HG03159 (cell line): ENCODE measurements around the gene SV2A.

Source experiments
- ATAC-seq: cut with Tn5 transposase; IDR thresholded peaks from one replicate; pipeline ENCODE4 v1.9.1; 2021; ENCODE audit warnings: mild to moderate bottlenecking, moderate library complexity; ENCODE audit not compliant: unreplicated experiment

SV2A gene

DNA sequence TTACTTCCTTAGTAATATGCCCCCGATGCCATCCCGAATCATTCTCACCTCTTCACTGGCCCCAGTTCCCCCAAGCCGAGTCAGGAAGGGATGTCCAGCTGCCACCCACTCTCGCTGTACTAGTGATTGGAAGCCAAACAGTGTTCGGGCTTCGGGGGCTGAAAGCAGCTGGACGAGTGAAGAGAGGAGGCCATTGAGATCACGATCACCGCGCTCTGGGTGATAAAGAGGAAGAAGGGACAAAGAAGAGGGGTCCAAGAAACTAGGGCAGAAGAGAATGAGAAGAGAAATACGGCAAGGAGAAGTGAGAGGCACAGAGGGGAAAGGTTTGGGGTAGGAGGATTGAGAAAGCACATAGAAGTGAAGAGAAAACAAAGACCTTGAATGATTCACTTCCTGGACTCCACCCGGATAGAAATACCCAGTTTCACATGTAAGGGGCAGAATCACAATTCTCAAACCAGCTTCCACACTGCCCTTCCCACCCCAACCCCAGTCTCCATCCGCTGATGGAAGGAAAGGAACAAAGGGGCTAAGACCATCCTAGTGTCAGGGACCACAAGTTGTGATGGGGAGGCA, 13.7 kb upstream of the SV2A start:
- no peak for ATAC-seq

DNA sequence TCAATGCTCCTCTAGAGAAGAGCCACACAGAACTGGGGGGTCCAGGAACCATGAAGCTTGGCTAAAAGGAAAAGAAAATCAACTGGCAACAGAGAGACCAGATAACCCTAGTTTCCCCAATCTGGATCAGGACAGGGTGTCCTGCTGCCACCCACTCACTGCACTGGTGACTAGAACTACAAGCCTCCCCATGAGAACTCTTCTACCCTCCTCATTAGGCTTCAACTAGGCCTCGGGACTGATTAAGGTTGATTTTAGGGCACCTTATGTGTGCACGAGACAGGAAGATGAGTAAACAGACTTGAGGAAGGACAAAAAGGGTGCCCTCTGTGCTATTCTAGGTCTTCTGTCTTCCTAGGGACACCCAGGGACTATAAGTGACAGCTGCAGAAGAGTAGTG, 12.2 kb upstream of the SV2A start:
- no peak for ATAC-seq

DNA sequence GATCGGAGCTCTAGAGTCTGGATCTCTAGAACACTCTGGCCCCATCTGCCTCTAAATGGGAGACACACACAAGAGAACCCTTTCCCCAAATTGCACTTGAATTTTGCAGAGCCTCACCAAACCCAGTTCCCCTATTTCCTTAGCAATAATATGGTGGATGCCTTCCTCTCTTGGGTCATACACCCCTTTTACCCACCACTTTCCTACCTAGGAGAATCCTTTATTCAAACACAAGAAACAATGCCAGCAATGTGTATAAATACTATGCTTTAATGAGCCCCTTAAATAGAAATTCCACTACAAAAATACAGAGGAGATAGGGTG, 10.7 kb upstream of the SV2A start:
- no peak for ATAC-seq

DNA sequence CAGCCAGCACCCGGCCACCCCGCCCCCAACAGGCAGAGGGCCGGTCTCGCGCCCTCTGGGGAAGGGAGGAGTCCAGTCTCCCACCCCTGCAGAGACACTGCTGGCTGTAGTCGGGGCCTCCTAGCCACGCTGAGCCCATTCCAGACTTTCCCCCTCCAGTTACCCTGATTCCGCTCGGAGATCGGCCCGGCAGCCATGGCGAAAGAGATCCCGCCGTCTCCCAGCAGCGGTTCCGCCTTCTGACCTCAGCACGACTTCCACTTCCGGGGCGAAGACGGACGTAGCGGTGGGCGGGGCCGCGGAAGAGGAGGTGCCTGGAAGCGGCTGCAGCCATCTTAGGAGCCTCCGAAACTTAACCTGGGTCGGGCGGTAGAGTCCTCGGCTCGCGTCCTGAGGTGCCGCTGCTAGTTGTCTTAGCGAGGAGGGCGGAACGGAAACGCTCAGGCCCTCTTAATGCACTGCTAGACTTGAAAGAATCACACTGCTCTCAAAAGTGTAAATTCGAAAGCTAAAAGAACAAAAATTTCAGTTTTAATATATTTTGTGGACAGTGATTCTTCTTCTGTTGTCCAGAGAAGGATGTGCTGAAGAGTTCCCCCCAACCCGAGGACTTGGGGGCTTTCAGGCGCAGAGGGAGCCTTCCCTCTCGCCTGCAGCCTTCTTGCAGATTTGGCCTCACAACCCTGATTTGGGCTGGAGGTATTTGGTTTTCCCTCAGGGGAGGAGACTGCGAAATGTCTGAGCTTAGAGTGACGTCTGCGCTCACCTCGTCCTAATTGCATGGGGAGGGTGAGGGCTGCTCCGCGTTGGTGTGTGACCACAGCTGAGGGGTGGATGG, 10.1 kb upstream of the SV2A start, which contains the start of gene SF3B4:
Gene SF3B4, minus strand, starts transcription at position 241 of the 838 bp plus-strand sequence. Its CDS starts 44 bp downstream, at position 197.
- ATAC-seq = peak; percentile 90

DNA sequence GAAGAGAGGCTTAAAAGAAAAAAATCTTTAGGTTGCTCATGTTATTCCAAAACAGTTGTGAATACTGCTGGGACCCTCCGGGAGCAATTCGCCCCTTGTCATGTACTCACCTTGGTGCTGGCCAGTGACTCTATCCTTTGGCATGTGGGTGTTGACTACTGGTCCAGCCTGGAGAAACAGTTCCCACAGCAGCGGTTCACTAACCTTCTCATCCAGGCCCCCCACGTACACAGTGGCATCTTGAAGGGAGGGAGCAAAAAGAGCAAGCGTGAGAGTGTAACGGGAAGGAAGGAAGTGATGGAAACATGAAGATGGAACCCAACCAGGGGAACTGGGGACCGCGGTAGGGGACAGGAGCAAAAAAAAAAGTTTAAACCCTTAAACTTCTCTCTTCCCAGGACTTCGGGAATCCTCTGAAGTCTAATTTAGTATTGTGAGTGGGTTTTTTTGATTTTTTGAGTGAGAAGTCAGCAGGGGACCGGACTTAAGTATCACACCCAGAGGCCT, 9.5 kb upstream of the SV2A start:
- ATAC-seq = no peak

DNA sequence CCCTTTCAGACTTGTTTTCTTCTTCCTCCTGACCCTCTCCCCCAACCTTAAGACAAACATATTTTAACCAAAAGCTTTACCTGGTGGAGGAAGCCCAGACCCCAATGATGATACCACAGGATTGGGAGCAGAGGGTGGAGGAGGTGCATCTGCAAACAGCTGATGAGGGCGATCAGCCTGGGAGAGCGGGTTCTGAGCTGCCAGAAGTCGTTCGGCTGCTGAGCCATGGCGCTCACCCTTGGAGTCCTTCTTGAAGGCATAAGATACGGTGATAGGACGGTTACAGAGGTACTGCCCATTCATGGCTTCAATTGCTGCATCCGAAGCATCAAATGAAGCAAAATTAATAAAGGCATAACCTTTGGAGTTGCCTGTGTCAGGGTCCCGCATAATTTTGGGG, 8.7 kb upstream of the SV2A start:
- no peak for ATAC-seq

DNA sequence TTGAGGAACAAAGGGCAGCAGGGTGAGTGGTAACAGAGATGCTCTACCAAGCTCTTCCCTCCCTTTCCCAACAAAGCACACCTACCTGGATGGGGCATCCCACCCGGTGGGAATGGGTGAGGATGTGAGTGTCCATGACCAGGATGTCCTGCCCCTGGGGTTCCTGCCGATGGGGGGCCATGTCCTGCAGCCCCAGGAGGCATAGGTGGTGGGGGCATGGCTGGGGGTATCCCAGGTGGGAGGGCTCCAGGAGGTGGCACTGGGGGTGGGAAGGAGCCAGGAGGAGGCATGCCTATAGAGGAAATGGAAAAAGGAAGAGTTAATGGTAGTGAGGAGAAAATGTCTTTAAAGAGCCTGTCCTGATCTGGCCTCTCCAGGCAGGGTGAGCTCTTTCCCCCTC, 8.1 kb upstream of the SV2A start:
- ATAC-seq = no peak

DNA sequence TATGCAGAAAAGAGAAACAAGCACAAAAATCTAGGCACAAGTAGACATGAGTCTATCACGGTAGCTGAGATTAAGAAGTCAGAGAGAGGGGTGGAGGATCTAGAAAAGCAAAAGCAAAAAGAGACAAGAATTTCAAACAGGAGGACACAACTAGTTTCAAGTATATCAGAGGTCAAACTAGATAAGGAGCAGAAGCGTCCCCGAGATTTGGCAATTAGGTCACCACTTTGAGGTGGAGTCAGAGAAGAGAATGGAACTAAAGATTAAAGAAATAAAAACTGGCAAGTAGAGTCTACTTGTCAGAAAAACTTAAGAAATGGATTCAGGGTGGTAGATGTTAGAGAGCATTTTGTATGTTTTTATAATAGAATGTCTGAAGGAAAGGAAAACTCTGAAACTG, 7.7 kb upstream of the SV2A start:
- ATAC-seq = no peak

DNA sequence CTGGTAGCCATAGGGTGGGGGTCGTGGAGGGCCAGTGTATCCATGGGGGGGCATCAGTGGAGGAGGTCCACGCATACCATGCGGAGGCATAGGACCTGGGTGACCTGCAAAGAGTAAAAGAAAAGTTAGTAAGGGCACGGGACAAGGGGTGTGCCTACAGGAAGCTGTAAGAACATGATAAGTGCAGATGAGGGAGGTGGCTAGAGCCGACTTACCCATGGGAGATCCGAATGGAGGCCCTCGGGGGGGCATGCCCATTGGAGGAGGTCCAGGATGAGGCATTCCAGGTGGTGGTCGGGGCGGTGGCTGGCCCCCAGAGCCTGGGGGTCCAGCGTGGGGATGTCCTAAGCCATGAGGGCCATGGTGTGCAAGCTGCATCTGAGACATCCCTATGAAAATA, 6.0 kb upstream of the SV2A start:
- no peak for ATAC-seq

DNA sequence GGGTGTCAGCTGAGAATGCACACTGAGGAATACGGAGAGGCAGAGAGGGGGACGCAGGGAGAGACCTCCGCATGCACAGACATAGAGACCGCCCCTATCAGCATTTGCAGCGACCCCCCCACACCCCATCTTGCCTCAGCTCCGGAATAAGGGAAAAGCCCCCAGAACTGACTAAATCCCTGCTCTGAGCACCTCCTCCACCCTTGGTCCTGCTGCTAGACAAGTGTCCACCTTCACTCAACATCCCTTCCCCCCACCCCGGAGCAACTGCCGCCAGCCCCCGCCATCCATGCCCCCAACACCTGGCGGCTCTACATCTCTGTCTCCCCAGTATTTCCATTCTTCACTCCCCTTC, 769 bp downstream of the SV2A start:
- ATAC-seq = no peak

DNA sequence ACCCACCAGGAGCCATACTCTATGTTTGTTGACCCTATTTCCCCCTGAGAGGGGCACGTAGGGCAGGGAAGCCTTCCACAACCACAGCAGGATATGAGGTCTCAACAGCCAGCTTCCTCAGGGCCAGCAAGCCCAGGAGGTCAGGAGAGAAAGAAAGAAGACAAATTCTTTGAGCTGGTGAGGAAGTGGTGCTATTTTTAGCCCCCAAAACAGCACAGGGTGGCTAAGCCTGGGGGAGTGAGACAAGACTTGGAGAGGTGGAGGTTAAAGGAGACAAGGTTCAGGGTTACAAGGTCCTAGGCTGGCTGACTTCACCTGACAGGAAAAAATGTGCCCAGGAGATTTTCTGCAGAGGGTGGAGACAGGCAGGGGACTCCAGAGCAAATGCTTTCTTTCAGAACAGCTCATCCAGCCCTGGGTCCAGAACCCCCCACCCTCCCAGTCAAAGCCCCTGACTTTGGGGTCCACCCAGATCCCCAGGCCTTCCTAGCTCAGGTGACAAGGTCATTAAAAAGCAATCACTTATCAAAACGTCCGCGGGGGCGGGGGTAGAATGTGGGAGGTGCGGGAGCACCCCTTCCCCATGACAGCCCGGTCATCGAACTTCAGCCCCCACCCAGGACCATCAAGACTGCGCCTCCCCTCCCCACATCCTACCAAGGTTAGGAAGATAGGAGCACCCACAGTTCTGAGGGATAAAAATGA, 1.3 kb downstream of the SV2A start:
- no peak for ATAC-seq

DNA sequence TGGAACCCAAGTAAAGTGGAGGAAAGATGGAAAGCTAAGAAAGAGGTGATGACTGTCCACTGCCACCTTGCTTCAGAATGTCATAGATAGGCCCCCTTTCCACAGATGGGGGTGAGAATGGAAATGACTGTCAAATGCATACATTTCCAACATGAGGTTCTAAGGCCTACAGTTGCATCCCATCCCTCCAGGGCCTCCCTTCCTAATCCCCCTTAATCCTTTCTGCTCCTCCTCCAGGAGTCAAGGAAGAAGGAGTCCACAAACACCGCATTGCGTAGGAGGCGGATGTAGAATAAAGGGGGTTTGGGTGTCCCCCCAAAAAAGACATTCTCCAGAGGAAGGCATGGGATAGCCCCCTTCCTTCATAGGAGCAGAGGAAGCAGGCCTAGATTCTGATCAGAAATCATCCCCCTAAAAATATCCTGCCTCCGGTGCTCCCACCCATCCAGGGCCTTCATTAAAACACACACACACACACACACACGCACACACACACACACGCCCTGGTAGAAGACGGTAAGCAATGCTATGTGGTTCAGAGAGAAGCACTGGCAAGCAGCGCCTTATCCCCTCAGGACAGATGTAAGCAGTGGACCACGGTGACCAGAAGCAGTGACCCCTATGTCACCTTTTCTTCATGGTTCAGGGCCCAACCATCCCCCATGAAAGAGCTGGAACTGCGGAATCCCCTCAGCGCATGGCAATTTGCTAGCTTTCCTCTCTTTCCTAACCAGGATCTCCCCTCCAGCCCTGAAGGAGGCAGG, 2.0 kb downstream of the SV2A start:
- no peak for ATAC-seq

DNA sequence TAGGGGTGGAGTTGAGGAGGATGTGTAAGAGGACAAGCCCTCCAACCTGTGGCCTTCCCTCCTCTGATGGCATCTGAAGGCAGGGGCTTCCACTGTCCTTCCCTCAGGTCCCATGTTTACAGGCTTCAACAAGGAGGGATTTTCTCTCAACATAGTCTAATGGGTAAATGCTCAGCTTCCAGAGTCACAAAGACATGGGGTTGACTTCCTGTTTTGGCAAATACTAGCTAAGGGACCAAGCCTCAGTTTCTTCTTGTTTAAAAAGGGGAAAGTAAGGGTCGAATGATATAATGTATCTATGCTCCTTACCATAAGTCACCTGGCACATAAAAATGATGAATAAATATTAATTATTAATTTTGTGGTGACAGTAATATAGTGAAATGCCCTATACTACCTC, 3.1 kb downstream of the SV2A start:
- ATAC-seq = no peak

DNA sequence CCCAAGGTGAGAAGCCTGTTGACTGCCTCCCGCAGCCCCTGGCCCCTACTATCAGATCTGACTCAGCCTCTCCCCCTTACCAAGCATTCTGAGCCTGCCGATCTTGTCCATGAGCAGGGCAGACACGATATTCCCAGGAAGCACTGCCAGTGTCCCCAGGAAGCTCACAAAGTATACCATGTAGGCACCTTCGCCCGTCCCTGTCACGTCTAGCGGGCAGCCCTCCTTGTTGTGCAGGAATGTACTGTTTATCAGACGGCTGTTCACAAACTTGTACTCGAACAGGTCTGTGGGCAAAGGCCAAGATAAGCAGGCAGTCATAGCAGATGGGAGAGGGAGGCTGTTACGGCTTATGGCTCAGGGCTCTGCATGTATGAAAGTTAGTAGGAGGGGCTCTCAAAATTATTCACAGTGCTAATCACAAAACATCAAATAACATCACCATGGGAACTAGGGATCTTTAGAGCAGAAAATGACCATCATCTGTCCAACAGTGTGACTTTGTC, 11.0 kb downstream of the SV2A start:
- ATAC-seq = no peak

DNA sequence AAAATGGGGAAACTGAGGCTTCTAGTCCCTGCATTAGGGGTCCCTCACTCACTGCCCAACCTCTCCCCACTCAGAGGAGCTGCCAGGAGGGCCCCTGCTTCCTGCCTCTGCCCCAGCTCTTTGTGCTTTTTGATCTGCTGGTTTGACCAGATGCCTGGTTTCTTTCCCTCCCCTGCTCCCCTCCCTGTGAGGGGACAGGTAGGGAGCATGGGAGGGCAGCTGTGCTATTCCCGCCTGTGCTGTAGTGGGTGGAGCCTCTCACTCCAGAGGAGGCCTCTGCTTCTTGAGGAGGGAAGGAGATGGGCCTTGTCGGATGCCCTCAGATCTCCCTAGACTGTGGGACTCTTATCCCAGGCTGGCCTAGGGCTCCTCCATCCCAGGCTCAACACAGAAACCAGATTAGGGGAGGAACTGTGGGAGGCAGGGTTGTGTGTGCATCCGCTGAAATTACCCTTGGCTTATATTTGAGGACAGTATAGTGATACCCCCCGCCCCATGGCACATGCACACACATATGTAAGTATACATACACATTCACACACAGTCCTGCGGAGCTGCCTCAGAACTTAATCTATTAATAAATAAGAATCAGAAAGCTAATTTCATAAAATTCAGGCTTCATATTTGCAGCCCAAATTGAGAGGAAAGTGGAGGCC, 13.7 kb downstream of the SV2A start:
- ATAC-seq = no peak

DNA sequence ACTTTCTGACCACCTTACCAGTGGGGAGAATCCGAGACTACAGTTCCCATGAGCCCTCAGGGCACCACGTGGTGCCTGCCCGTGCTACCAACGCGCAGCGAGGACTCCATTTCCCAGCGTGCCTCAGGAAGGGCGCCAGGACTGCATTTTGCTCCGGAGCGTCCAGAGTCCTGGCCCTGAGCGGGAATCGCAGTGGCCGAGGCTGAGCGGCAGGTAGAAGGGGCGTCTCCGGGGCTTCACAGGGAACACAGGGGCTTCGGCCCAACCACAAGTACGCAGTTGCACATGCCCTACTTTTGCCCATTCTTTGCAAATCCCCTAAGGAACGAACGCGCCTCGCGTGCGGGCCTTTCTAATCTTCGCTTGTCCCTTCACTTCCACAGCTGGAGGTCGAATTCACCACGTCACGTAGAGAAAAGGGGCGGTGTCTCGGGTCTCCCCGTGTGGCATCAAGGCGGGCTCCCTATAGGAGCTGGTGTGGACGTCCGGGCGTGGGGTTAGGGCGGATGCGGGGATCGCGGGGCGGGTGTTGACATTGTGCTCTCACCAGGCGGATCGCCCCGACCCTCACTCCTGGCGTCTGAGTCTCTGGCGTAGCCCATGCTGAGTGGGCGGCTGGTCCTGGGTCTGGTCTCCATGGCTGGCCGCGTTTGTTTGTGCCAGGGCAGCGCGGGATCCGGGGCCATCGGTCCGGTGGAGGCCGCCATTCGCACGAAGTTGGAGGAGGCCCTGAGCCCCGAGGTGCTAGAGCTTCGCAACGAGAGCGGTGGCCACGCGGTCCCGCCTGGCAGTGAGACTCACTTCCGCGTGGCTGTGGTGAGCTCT, 18.0 kb downstream of the SV2A start, which contains the start of gene BOLA1:
Gene BOLA1, plus strand, starts transcription at position 109 of the 825 bp plus-strand sequence. Its CDS starts 492 bp downstream, at position 601.
- peak; percentile 93 for ATAC-seq

DNA sequence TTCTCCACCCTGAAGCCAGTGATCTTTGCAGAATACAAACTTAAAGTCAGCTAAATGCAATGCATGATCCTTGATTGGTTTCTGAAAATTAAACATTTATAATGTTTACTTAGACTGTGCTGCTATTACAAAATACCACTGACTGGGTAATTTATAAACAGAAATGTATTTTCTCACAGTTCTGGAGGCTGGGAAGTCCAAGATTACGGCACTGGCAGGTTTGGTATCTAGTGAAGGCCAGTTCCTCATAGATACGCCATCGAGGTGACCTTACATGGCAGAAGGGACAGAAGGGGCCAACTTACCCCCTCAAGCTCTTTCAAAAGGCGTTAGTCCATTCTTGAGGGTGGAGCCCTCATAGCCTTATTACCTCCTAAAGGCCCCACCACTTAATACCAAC, 21.1 kb downstream of the SV2A start:
- ATAC-seq = no peak

DNA sequence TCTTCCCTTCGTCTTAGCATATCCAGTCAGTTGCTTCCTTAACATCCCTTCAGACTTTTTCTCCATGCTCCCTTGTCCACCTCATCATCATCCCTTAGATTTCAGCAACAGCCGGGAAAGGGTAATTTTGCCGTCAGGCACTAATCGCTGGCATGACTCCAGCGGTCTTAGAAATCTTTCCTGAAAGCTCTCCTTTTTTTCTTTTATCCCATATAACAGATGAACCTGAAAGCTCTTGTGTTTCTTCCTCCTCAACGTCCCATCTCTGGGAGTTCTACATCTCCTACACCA, 28.7 kb downstream of the SV2A start:
- ATAC-seq = no peak

DNA sequence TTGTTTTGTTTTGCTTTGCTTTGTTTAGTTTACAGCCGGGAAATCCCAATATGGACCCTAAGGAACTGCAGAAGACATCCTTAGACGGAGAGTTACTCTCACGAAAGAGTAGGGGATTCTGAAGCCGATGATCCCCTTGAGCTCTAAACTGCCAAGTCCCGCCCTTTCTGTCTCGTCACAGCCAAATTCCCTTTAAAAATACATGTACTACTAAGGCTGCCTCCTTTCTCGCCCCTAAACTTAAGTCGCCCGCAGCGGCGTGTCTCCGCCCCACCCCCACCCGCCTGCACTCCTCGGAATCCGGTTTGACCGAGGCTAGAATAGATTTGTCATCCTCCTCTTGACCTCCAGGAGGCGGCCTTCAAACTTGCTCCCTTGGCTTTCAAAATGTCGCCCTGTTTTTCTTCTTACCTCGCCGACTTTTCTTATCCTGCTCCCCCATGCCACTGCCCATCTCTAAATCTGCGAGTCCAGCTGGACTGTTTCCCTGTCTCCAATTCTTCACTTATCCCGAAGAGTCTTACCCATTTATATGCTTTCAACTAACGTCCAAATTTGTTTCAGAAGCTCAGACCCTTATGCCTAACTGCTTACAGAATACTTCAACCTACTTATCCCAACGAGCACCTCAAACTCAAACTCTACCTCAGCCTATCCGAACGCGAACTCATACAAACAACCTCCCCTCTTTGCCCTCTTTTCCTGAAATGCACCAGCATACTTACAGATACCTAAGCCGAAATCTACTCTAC, 29.2 kb downstream of the SV2A start:
- peak; percentile 6 for ATAC-seq
